Activated CD8-positive, alpha-beta memory T cell treated with anti-CD3 and anti-CD28 coated beads for 36 hours (primary cell): Measurements from ENCODE around the gene EIF2S1. TPM values are rescaled to one million over a fixed set of nuclear protein-coding genes. Genes with fewer than 3 reads are reported as not detected.
"Not testable (repeated sequence)": the region's sequence is repeated elsewhere in the genome, so short reads cannot be mapped to it uniquely, and the experiment has no call there.

Experiments used
- CTCF ChIA-PET: fragments of 350-600 bp; sonication (Branson Sonifier 250); formaldehyde crosslinking; loops from one replicate; lab custom pipeline; 2021; ENCODE audit warnings: antibody characterized with exemption; lab: Charles Lee
- POLR2A ChIA-PET: fragments of 350-600 bp; sonication (Branson Sonifier 250); formaldehyde crosslinking; loops from one replicate; lab custom pipeline; 2021; ENCODE audit warnings: antibody characterized with exemption; lab: Charles Lee
- total RNA-seq, 2 experiments: library from RNA; stranded (reverse); gene quantifications; one replicate each; pipeline ENCODE4 v1.2.3, GENCODE V29; 2021

The EIF2S1 gene
- 100 to 1,000 TPM; 300 to 310 TPM for total RNA-seq

- ChIA-PET POLR2A (interaction anchor here (0.6 to 1.3 kb wide), 2 partner anchors 9 to 673 kb away, joined by 3 to 6 read pairs; no protein-coding TSS in a partner anchor), CTCF (interaction anchor here (0.7 to 1.6 kb wide), 6 partner anchors 9 to 154 kb away, joined by 3 to 7 read pairs (median 4); partner anchors contain the start of gene PALS1)
Measured at GRCh38 chr14:67359775-67360469, at the start of gene EIF2S1, which contains the start of gene ATP6V1D. EIF2S1 (plus strand) TSS chr14:67360328; CDS start chr14:67364768, 4,440 bp downstream. ATP6V1D (minus strand) TSS chr14:67359804; CDS start chr14:67359698, 106 bp downstream.

GRCh38 chr14:67311868-67312267 lies 48.3 kb upstream of the EIF2S1 start:
- CTCF ChIA-PET: no interaction called here
- POLR2A ChIA-PET: no interaction called here

- POLR2A ChIA-PET: no interaction called here
- CTCF ChIA-PET: no interaction called here
Measured at GRCh38 chr14:67313153-67313552, 47.0 kb upstream of the EIF2S1 start.

- CTCF ChIA-PET: no interaction called here
- POLR2A ChIA-PET: no interaction called here
Measured at GRCh38 chr14:67317822-67318221, 42.3 kb upstream of the EIF2S1 start.

GRCh38 chr14:67319142-67319541 lies 41.0 kb upstream of the EIF2S1 start:
- ChIA-PET CTCF (no interaction called here), POLR2A (no interaction called here)

- POLR2A ChIA-PET, CTCF ChIA-PET: not testable (repeated sequence)
Measured at GRCh38 chr14:67329666-67330065, 30.5 kb upstream of the EIF2S1 start.

- POLR2A ChIA-PET: no interaction called here
- CTCF ChIA-PET: interaction anchor here (0.6 kb wide), 1 partner anchor 46 kb away, joined by 3 read pairs; no protein-coding TSS in a partner anchor
Measured at GRCh38 chr14:67331368-67332125, 28.6 kb upstream of the EIF2S1 start.

GRCh38 chr14:67332468-67332867 lies 27.7 kb upstream of the EIF2S1 start:
- POLR2A ChIA-PET: no interaction called here
- CTCF ChIA-PET: no interaction called here

- POLR2A ChIA-PET: no interaction called here
- CTCF ChIA-PET: no interaction called here
Measured at GRCh38 chr14:67335781-67336180, 24.3 kb upstream of the EIF2S1 start.

- CTCF ChIA-PET, POLR2A ChIA-PET: not testable (repeated sequence)
Measured at GRCh38 chr14:67341231-67341630, 18.9 kb upstream of the EIF2S1 start.

GRCh38 chr14:67343601-67344230 lies 16.4 kb upstream of the EIF2S1 start:
- CTCF ChIA-PET: no interaction called here
- POLR2A ChIA-PET: no interaction called here

- CTCF ChIA-PET: no interaction called here
- POLR2A ChIA-PET: no interaction called here
Measured at GRCh38 chr14:67345583-67345982, 14.5 kb upstream of the EIF2S1 start.

- ChIA-PET CTCF (no interaction called here), POLR2A (no interaction called here)
Measured at GRCh38 chr14:67352055-67352454, 8.1 kb upstream of the EIF2S1 start.

GRCh38 chr14:67357186-67357968 lies 2.8 kb upstream of the EIF2S1 start:
- CTCF ChIA-PET: no interaction called here
- POLR2A ChIA-PET: no interaction called here

GRCh38 chr14:67357969-67358354 lies 2.2 kb upstream of the EIF2S1 start:
- ChIA-PET POLR2A (no interaction called here), CTCF (no interaction called here)

- ChIA-PET POLR2A (interaction anchor here (0.6 to 1.3 kb wide), 2 partner anchors 10 to 672 kb away, joined by 3 to 6 read pairs; no protein-coding TSS in a partner anchor), CTCF (interaction anchor here (0.7 to 1.6 kb wide), 6 partner anchors 9 to 155 kb away, joined by 3 to 7 read pairs (median 4); partner anchors contain the start of gene PALS1)
Measured at GRCh38 chr14:67358924-67359774, 979 bp upstream of the EIF2S1 start.

- POLR2A ChIA-PET: interaction anchor here (0.9 to 1.3 kb wide), 2 partner anchors 8 to 24 kb away, joined by 3 read pairs; no protein-coding TSS in a partner anchor
- CTCF ChIA-PET: interaction anchor here (1.1 to 1.6 kb wide), 4 partner anchors 8 to 154 kb away, joined by 3 to 7 read pairs (median 5); partner anchors contain the start of gene PALS1
Measured at GRCh38 chr14:67360470-67361206, 510 bp downstream of the EIF2S1 start.
